Embryonic facial prominence (tissue), 1 donor: ENCODE results near the gene TRMT2A.

Experiments used
- DNase-seq: peaks from one replicate; pipeline ENCODE4 v3.0.0-alpha.2; 2016; ENCODE audit errors: extremely low spot score

The TRMT2A gene

GRCh38 chr22:20118300-20119020 lies 1.4 kb upstream of the TRMT2A start:
- DNase-seq = no peak

- DNase-seq = no peak
Measured at GRCh38 chr22:20117633-20118299, 740 bp upstream of the TRMT2A start.

- DNase-seq = no peak
Measured at GRCh38 chr22:20116376-20116950, 563 bp downstream of the TRMT2A start.

GRCh38 chr22:20115691-20116375 lies 1.2 kb downstream of the TRMT2A start, which contains the start of gene RANBP1:
Gene RANBP1 (plus strand): TSS chr22:20116104. CDS start chr22:20116185, 81 bp downstream.
- no peak for DNase-seq

- DNase-seq = no peak
Measured at GRCh38 chr22:20114506-20115475, 2.2 kb downstream of the TRMT2A start.

GRCh38 chr22:20113551-20114310 lies 3.3 kb downstream of the TRMT2A start:
- no peak for DNase-seq

GRCh38 chr22:20112623-20113511 lies 4.2 kb downstream of the TRMT2A start:
- no peak for DNase-seq

GRCh38 chr22:20111689-20112622 lies 5.1 kb downstream of the TRMT2A start:
- DNase-seq = no peak

GRCh38 chr22:20111045-20111688 lies 5.9 kb downstream of the TRMT2A start:
- no peak for DNase-seq

- DNase-seq = no peak
Measured at GRCh38 chr22:20110359-20110985, 6.6 kb downstream of the TRMT2A start.

- DNase-seq = no peak
Measured at GRCh38 chr22:20109411-20110358, 7.3 kb downstream of the TRMT2A start.

GRCh38 chr22:20108757-20109230 lies 8.2 kb downstream of the TRMT2A start:
- no peak for DNase-seq

- no peak for DNase-seq
Measured at GRCh38 chr22:20107951-20108756, 8.9 kb downstream of the TRMT2A start.

GRCh38 chr22:20107471-20107901 lies 9.5 kb downstream of the TRMT2A start:
- no peak for DNase-seq

- DNase-seq = no peak
Measured at GRCh38 chr22:20106849-20107237, 10.2 kb downstream of the TRMT2A start.
